Measurements from ENCODE around the gene ARHGAP23.
"Not testable (repeated sequence)": the region's sequence is repeated elsewhere in the genome, so short reads cannot be mapped to it uniquely, and the experiment has no call there.

The ARHGAP23 gene

GRCh38 chr17:38491346-38492066, 63.2 kb downstream of the ARHGAP23 start:
- not testable (repeated sequence) for DNase-seq (ENCODE audit: low spot score)

GRCh38 chr17:38492067-38493040, 64.1 kb downstream of the ARHGAP23 start:
- DNase-seq (ENCODE audit: low spot score): peak; percentile 83

- not testable (repeated sequence) for DNase-seq (ENCODE audit: low spot score)
Measured at GRCh38 chr17:38494152-38494551, 65.9 kb downstream of the ARHGAP23 start.

- not testable (repeated sequence) for DNase-seq (ENCODE audit: low spot score)
Measured at GRCh38 chr17:38497656-38498055, 69.4 kb downstream of the ARHGAP23 start.

GRCh38 chr17:38498353-38498752, 70.1 kb downstream of the ARHGAP23 start:
- no peak for DNase-seq (ENCODE audit: low spot score)

- not testable (repeated sequence) for DNase-seq (ENCODE audit: low spot score)
Measured at GRCh38 chr17:38499230-38499629, 71.0 kb downstream of the ARHGAP23 start.

- DNase-seq (ENCODE audit: low spot score): not testable (repeated sequence)
Measured at GRCh38 chr17:38501718-38502117, 73.5 kb downstream of the ARHGAP23 start.

DNA sequence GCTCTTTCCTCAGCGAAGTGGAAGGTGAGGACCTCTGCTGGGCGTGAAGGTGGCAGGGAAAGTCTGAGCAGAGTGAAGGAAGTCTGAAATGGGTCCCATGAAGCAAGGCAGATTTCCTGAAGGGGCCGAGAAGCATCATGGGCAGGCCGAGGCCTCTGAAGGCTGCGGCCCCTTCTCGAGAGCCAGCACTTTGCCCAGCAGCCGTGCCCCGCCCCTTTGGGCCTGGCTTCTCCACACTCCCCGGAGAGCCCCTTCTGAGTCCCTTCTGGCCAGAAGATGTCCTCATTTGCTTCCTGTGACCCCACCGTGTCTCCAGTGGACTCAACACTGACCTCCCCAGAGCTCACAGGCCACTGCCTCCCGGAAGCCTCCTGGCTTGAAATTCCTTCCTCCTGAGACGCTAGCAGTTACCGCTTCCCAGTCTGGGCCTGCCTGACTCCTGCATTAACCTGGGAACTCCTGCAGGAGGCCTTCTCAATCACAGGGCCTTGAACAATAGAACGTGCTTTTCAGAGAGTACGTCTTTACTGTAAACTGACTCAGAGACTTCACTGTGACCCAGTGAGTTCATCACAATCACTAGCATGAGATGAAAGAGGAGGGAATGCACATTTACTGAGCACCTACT, 75.1 kb downstream of the ARHGAP23 start:
- DNase-seq (ENCODE audit: low spot score): not testable (repeated sequence)

- no peak for DNase-seq (ENCODE audit: low spot score)
Measured at GRCh38 chr17:38504216-38504615, 76.0 kb downstream of the ARHGAP23 start.

DNA sequence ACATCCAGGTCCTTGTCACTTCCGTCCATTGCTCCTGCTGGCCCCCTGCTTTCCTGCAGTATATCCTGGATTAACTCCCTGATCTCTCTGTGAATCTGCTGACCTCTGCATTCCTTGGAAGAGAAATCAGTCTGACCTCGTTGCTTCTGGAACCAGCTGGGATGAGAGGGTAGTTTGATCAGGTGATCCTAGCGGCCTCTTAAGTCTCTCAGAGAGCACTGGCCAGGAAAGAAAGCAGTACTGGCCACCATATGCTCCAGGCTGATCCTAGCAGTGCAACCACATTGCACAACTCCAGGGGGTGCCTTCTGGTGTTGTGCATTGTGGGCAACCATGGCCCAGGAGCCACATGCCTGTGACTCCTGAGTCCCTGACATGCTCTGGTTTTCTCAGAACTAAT, 79.2 kb downstream of the ARHGAP23 start:
- no peak for DNase-seq (ENCODE audit: low spot score)

DNA sequence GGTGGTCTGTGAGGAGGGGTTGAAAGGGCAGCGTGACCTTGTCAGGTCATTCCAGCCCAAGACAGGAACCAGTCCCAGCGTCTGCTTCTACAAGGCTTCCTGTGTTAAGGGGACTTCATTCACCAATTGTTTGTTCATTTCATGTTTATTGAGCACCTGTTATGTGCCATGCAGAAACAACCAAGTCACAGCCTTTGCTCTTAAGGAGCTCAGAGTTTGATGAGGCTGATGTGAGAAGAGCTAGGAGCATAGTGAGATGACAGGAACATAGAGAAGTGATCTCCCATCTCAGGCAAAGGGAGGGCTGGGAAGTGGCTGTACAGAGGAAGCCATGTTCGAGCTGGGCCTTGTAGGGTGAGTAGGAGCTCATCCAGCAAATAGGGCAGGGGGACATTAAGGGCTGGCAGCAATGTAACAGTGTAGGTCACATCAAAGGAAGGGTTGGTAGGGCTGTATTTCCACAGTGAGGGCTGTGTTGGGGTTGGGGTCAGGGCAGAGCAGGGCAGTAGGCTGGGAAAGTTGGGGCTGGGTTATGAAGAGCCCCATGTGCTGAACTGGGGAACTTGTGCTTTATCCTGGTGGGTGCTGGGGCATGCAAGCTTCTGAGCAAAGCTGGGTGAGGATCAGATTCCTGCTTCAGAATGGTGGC, 79.8 kb downstream of the ARHGAP23 start:
- no peak for DNase-seq (ENCODE audit: low spot score)

GRCh38 chr17:38508570-38508950, 80.3 kb downstream of the ARHGAP23 start:
- DNase-seq (ENCODE audit: low spot score): no peak

GRCh38 chr17:38508954-38509771, 80.9 kb downstream of the ARHGAP23 start:
- DNase-seq (ENCODE audit: low spot score): peak; percentile 89

- no peak for DNase-seq (ENCODE audit: low spot score)
Measured at GRCh38 chr17:38509772-38510420, 81.6 kb downstream of the ARHGAP23 start.

GRCh38 chr17:38510421-38511149, 82.3 kb downstream of the ARHGAP23 start:
- no peak for DNase-seq (ENCODE audit: low spot score)

DNA sequence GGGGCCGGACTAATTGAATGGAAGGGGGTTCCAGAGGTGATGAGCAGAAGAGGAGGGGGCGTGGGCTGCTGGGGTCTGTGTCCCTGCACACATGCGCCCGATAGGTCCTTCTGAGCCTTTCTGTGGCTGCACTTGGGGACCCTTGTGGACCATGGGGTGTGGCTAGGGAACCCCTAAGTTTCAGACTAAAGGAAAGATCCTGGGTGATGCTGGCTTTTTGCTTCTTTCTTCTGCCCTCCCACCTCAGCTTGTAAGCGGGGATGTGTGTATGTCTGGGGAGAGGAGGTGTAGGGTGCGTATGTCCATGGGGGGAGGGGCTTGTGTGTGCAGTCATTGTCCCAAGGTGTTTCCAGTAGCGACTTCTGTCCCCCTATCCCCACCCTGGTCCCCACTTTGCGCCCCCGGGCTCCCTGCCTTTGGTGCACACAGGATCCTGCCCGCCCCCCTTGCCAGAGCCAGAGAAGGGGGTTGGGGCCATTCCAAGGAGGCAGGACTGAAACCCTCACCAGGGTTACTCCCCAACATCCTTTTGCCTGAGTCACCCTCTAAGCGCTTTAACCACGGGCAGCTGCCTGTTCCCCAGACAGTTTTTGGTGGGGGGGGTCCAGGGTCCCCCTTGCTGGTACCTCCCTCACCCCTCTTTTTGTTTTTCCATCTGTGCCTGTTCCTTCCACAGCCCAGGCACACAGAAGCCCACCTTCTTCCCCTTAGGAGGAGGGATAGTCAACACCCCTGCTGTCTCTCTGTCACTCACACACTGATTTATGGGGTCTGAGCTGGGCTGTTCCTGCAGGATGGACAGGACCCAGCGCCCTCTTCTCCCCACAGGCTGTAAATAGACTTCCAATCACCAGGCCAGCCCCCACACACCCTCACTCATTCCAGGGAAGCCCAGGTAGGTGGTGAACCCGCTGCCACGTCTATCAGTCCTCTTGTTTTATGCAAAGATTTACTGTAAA, 83.2 kb downstream of the ARHGAP23 start:
- no peak for DNase-seq (ENCODE audit: low spot score)

- DNase-seq (ENCODE audit: low spot score): no peak
Measured at GRCh38 chr17:38512473-38513058, 84.3 kb downstream of the ARHGAP23 start.

DNA sequence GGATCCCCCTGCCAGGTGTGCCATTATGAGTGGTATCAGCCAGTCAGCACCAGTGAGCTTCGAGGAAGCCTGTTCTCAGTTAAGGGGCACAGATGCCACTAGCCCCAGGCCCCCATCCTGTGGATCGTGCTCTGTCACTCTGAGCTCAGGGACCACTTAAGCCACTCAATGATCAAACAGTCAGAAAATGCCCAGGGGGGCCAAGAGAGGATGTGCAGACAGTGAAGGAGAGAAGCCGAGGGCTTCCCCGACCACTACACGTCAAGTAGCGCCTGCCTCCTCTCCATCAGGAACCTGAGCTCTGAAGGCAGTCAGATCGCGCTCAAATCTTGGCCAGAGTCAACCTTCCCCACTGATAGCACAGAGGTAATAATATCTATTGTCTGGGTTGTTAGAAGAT, 98.3 kb downstream of the ARHGAP23 start:
- not testable (repeated sequence) for DNase-seq (ENCODE audit: low spot score)
